ENCODE data around the gene STRN.

Gene STRN

DNA sequence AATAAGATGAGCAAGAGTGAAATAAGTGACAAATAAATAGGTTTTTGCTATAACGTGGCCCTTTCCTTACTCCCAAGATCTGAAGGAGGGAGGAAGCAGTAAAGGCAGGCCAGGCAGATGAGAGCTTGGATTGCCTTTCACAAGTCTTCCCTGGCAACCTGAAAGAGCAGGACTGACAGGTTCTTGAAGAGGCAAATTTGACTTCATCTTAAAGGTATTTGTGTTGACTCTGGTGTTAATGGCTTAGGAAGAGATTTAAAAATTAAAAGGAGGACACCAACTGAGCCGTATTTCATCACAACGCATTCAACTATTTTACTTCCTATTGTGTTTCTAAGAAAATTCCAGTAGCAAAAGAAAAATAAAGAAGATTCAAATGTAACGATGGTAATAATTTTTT lies 3.2 kb downstream of the STRN start:
- Histone ChIP-seq H3K4me3 (ENCODE audit: low read depth in 1 of 2, low read length in 1 of 2) (no peak overlapping the region), H3K27ac (no peak overlapping the region), H3K9me3 (no peaks in the 10 kb centered on the region), H3K27me3 (no peaks in the 10 kb centered on the region), H3K36me3 (no peaks in the 10 kb centered on the region), H3K4me1 (ENCODE audit: control insufficient read depth in 1 of 2, insufficient read depth in 1 of 2, low read depth in 1 of 2, low read length in 1 of 2) (peaks cover 36% of the 10 kb centered on the region in 2 experiments)
- TF ChIP-seq, protein P1, sequence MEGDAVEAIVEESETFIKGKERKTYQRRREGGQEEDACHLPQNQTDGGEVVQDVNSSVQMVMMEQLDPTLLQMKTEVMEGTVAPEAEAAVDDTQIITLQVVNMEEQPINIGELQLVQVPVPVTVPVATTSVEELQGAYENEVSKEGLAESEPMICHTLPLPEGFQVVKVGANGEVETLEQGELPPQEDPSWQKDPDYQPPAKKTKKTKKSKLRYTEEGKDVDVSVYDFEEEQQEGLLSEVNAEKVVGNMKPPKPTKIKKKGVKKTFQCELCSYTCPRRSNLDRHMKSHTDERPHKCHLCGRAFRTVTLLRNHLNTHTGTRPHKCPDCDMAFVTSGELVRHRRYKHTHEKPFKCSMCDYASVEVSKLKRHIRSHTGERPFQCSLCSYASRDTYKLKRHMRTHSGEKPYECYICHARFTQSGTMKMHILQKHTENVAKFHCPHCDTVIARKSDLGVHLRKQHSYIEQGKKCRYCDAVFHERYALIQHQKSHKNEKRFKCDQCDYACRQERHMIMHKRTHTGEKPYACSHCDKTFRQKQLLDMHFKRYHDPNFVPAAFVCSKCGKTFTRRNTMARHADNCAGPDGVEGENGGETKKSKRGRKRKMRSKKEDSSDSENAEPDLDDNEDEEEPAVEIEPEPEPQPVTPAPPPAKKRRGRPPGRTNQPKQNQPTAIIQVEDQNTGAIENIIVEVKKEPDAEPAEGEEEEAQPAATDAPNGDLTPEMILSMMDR (IDR thresholded peaks at IDR 0.05) = no peak

DNA sequence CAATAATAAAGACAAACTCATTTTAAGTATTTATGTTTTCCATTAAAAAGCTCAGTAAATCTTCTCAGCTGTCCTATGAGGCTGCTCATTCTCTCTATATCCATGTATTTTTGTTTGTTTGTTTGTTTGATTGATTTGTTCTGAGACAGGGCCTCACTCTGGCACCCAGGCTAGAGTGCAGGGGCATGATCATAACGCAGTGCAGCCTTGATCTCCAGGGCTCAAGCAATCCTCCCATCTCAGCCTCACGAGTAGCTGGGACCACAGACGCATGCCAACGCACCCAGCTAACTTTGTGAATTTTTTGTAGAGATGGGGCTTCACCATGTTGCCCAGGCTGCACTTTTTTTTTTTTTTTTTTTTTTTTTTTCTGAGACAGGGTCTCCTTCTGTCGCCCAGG lies 5.6 kb downstream of the STRN start:
- Histone ChIP-seq H3K27me3 (no peaks in the 10 kb centered on the region), H3K4me1 (ENCODE audit: control insufficient read depth in 1 of 2, insufficient read depth in 1 of 2, low read depth in 1 of 2, low read length in 1 of 2) (peaks cover 24 to 26% of the 10 kb centered on the region in 2 experiments), H3K36me3 (no peaks in the 10 kb centered on the region), H3K9me3 (no peaks in the 10 kb centered on the region), H3K27ac (no peak overlapping the region), H3K4me3 (ENCODE audit: low read depth in 1 of 2, low read length in 1 of 2) (no peak overlapping the region)
- TF ChIP-seq, protein P1 (IDR thresholded peaks at IDR 0.05) = no peak

GRCh38 chr2:36960005-36960675 lies 6.2 kb downstream of the STRN start:
- Histone ChIP-seq H3K4me1 (ENCODE audit: control insufficient read depth in 1 of 2, insufficient read depth in 1 of 2, low read depth in 1 of 2, low read length in 1 of 2) (peaks cover 18 to 19% of the 10 kb centered on the region in 2 experiments), H3K9me3 (no peaks in the 10 kb centered on the region), H3K27ac (no peak overlapping the region), H3K27me3 (no peaks in the 10 kb centered on the region), H3K4me3 (ENCODE audit: low read depth in 1 of 2, low read length in 1 of 2) (no peak overlapping the region), H3K36me3 (no peaks in the 10 kb centered on the region)
- TF ChIP-seq, protein P1 (IDR thresholded peaks at IDR 0.05) = no peak

- Histone ChIP-seq H3K4me3 (ENCODE audit: low read depth in 1 of 2, low read length in 1 of 2) (no peak overlapping the region), H3K9me3 (no peaks in the 10 kb centered on the region), H3K4me1 (ENCODE audit: control insufficient read depth in 1 of 2, insufficient read depth in 1 of 2, low read depth in 1 of 2, low read length in 1 of 2) (peaks cover 6 to 7% of the 10 kb centered on the region in 2 experiments), H3K36me3 (no peaks in the 10 kb centered on the region), H3K27me3 (no peaks in the 10 kb centered on the region), H3K27ac (no peak overlapping the region)
- TF ChIP-seq, protein P1 (IDR thresholded peaks at IDR 0.05) = no peak
Measured at GRCh38 chr2:36954977-36955607, 11.2 kb downstream of the STRN start.

GRCh38 chr2:36952748-36953197 lies 13.6 kb downstream of the STRN start:
- Histone ChIP-seq H3K27me3 (no peaks in the 10 kb centered on the region), H3K36me3 (no peaks in the 10 kb centered on the region), H3K4me3 (ENCODE audit: low read depth in 1 of 2, low read length in 1 of 2) (no peak overlapping the region), H3K4me1 (ENCODE audit: control insufficient read depth in 1 of 2, insufficient read depth in 1 of 2, low read depth in 1 of 2, low read length in 1 of 2) (peaks cover 3 to 5% of the 10 kb centered on the region in 2 experiments), H3K27ac (no peak overlapping the region), H3K9me3 (no peaks in the 10 kb centered on the region)
- TF ChIP-seq, protein P1 (IDR thresholded peaks at IDR 0.05) = no peak

All from neutrophil (primary cell).